NB4 (cell line): ENCODE results near the gene TLE5.

Experiments
- DNase-seq: peaks from one replicate; pipeline ENCODE4 v3.0.0; 2010; ENCODE audit warnings: low read depth
- H3K4me3 ChIP-seq: one replicate; pipeline ENCODE4 v1.5.1; 2011; ENCODE audit warnings: mild to moderate bottlenecking, low read depth, low read length, moderate library complexity
- CTCF ChIP-seq: IDR thresholded peaks from one replicate; pipeline ENCODE4 v1.5.1; 2012; ENCODE audit warnings: low read depth, low read length
- MAX ChIP-seq: IDR thresholded peaks from 2 replicates; pipeline ENCODE4 v1.6.1; 2011; ENCODE audit warnings: low read depth, low read length
- MYC ChIP-seq: IDR thresholded peaks from 2 replicates; pipeline ENCODE4 v1.6.1; 2011; ENCODE audit warnings: low read depth, low read length
- POLR2A ChIP-seq: IDR thresholded peaks from 2 replicates; pipeline ENCODE4 v1.6.1; 2011; ENCODE audit warnings: mild to moderate bottlenecking; ENCODE audit not compliant: insufficient read length; ENCODE audit errors: extremely low read depth

The TLE5 gene

GRCh38 chr19:3033595-3034405 is 28.5 kb downstream of the TLE5 start:
- no peak overlapping the region for H3K4me3 ChIP-seq
- DNase-seq = no peak
- no peak for TF ChIP-seq CTCF
- no peak for TF ChIP-seq MAX
- no peak for TF ChIP-seq POLR2A
- TF ChIP-seq MYC = no peak

GRCh38 chr19:3031607-3031867 is 30.8 kb downstream of the TLE5 start:
- H3K4me3 ChIP-seq = no peak overlapping the region
- DNase-seq = no peak
- no peak for TF ChIP-seq POLR2A
- TF ChIP-seq MAX = no peak
- TF ChIP-seq MYC = no peak
- TF ChIP-seq CTCF = no peak

- DNase-seq = no peak
- H3K4me3 ChIP-seq = no peak within 1 kb of the TSS
- TF ChIP-seq CTCF (no peak), MYC (no peak), MAX (no peak), POLR2A (no peak)
Observed at GRCh38 chr19:3029065-3029923, 33.0 kb downstream of the TLE5 start, which contains the start of gene TLE2. Gene TLE2, minus strand, starts transcription at chr19:3029280. Its CDS starts 376 bp downstream, at chr19:3028904.

- H3K4me3 ChIP-seq = no peak overlapping the region
- DNase-seq = no peak
- no peak for TF ChIP-seq CTCF
- no peak for TF ChIP-seq MAX
Observed at GRCh38 chr19:3028305-3029064, 33.8 kb downstream of the TLE5 start.

- H3K4me3 ChIP-seq = no peak overlapping the region
- no peak for DNase-seq
- TF ChIP-seq CTCF = no peak
- no peak for TF ChIP-seq POLR2A
- TF ChIP-seq MAX = no peak
- TF ChIP-seq MYC = no peak
Observed at GRCh38 chr19:3027981-3028304, 34.4 kb downstream of the TLE5 start.
